A549 (cell line): ENCODE results near the gene SFI1. TPM values are rescaled to one million over a fixed set of nuclear protein-coding genes. Genes with fewer than 3 reads are reported as not detected.

Source experiments
- ATAC-seq, 2 experiments: fragments of 200-7000 bp in 1 of 2; fragments of >200 bp in 1 of 2; cut with Nextera tagmentation in 1 of 2; cut with Tn5 transposase in 1 of 2; 3 replicates each; pipeline versions ENCODE4 v1.8.0 to v1.9.1; 2018 to 2020; ENCODE audit warnings: mild to moderate bottlenecking in 1 of 2, moderate library complexity in 1 of 2
- CTCF ChIA-PET: fragments of 300-600 bp; sonication (Branson Sonifier 250); formaldehyde crosslinking; extraction: SDS; loops from one replicate; lab custom pipeline; 2021; ENCODE audit warnings: antibody characterized with exemption, inconsistent platforms; lab: Yijun Ruan, JAX
- POLR2A ChIA-PET: fragments of 350-600 bp; formaldehyde crosslinking; extraction: SDS; loops from one replicate; lab custom pipeline; 2021; ENCODE audit warnings: antibody characterized with exemption, inconsistent platforms; lab: Yijun Ruan, JAX
- DNase-seq, 2 experiments: peaks; one replicate each; pipeline versions ENCODE4 v3.0.0 to v3.0.0-alpha.2; 2011 to 2016; ENCODE audit warnings: low read depth in 1 of 2, low spot score in 1 of 2
- FAIRE-seq: peaks from 2 replicates; lab custom pipeline; 2011; peaks lifted over from hg19 to GRCh38; lab: Jason Lieb, UNC
- H3K27ac ChIP-seq, 2 experiments: fragments of >200 bp; sonication (Bioruptor Twin); formaldehyde crosslinking; 3 replicates each; pipeline ENCODE4 v1.5.1; 2016 to 2017
- H3K4me1 ChIP-seq: fragments of >200 bp; sonication (Bioruptor Twin); formaldehyde crosslinking; 3 replicates; pipeline ENCODE4 v1.6.1; 2016
- H3K4me2 ChIP-seq: fragments of >200 bp; sonication (Bioruptor Twin); formaldehyde crosslinking; 3 replicates; pipeline ENCODE4 v1.6.1; 2016
- H3K4me3 ChIP-seq: fragments of >200 bp; sonication (Bioruptor Twin); formaldehyde crosslinking; 3 replicates; pipeline ENCODE4 v1.5.1; 2016
- H3K9me3 ChIP-seq: fragments of >200 bp; sonication (Bioruptor Twin); formaldehyde crosslinking; 3 replicates; pipeline ENCODE4 v1.6.1; 2016
- CBX2 ChIP-seq: fragments of 200-600 bp; sonication (generic); IDR thresholded peaks from 2 replicates; pipeline ENCODE4 v1.6.1; 2016; ENCODE audit warnings: low read depth, mild to moderate bottlenecking, borderline replicate concordance
- CBX8 ChIP-seq: fragments of 200-600 bp; sonication (generic); IDR thresholded peaks from 2 replicates; pipeline ENCODE4 v1.6.1; 2016
- CEBPB ChIP-seq, 2 experiments: fragments of >200 bp in 1 of 2; sonication (Bioruptor Twin) in 1 of 2; formaldehyde crosslinking in 1 of 2; IDR thresholded peaks; 2 replicates each; pipeline ENCODE4 v1.6.1; 2012 to 2016
- CTCF ChIP-seq: fragments of >200 bp; sonication (Bioruptor Twin); formaldehyde crosslinking; IDR thresholded peaks from 3 replicates; pipeline ENCODE4 v1.5.1; 2016
- EHF ChIP-seq: fragments of 250-450 bp; sonication (Bioruptor Pico); IDR thresholded peaks from 2 replicates; pipeline ENCODE4 v1.5.0; 2020; ENCODE audit warnings: mild to moderate bottlenecking
- ELK1 ChIP-seq: fragments of 150-350 bp; IDR thresholded peaks from 2 replicates; pipeline ENCODE4 v1.6.1; 2014; ENCODE audit warnings: low read depth, mild to moderate bottlenecking, low read length
- EP300 ChIP-seq, 2 experiments: fragments of >200 bp; sonication (Bioruptor Twin); formaldehyde crosslinking; IDR thresholded peaks; 2 replicates in 1 of 2; 3 replicates in 1 of 2; pipeline ENCODE4 v1.6.1; 2016 to 2017
- ESRRA ChIP-seq: fragments of 150-350 bp; IDR thresholded peaks from 2 replicates; pipeline ENCODE4 v1.6.1; 2014; ENCODE audit warnings: mild to moderate bottlenecking, low read length, borderline replicate concordance
- FOSB ChIP-seq: fragments of 250-450 bp; sonication (Bioruptor Pico); IDR thresholded peaks from 2 replicates; pipeline ENCODE4 v1.5.0; 2020; ENCODE audit warnings: mild to moderate bottlenecking, moderate library complexity
- GATA3 ChIP-seq: IDR thresholded peaks from 2 replicates; pipeline ENCODE4 v1.6.1; 2012; ENCODE audit warnings: borderline replicate concordance
- HEYL ChIP-seq: fragments of 250-450 bp; sonication (Bioruptor Pico); IDR thresholded peaks from 2 replicates; pipeline ENCODE4 v1.8.0; 2021; ENCODE audit warnings: mild to moderate bottlenecking, moderate library complexity
- HOXB13 ChIP-seq: fragments of 250-450 bp; sonication (Bioruptor Pico); IDR thresholded peaks from 2 replicates; pipeline ENCODE4 v1.5.0; 2020; ENCODE audit warnings: low read depth, mild to moderate bottlenecking, moderate library complexity
- HOXB5 ChIP-seq: fragments of 250-450 bp; sonication (Bioruptor Pico); IDR thresholded peaks from 2 replicates; pipeline ENCODE4 v1.5.0; 2020; ENCODE audit warnings: mild to moderate bottlenecking, moderate library complexity
- JUN ChIP-seq, 2 experiments: fragments of >200 bp; sonication (Bioruptor Twin); formaldehyde crosslinking; IDR thresholded peaks; 2 replicates in 1 of 2; 3 replicates in 1 of 2; pipeline ENCODE4 v1.6.1; 2016 to 2017
- JUNB ChIP-seq: fragments of >200 bp; sonication (Bioruptor Twin); formaldehyde crosslinking; IDR thresholded peaks from 2 replicates; pipeline ENCODE4 v1.6.1; 2016
- KDM1A ChIP-seq: fragments of 200-600 bp; sonication (generic); IDR thresholded peaks from 2 replicates; pipeline ENCODE4 v1.6.1; 2016; ENCODE audit warnings: low read depth, mild to moderate bottlenecking
- KDM5A ChIP-seq: fragments of 200-600 bp; sonication (generic); IDR thresholded peaks from 2 replicates; pipeline ENCODE4 v1.6.1; 2016; ENCODE audit warnings: antibody characterized with exemption, mild to moderate bottlenecking
- MAFK ChIP-seq: fragments of 450-650 bp; IDR thresholded peaks from 2 replicates; pipeline ENCODE4 v1.6.1; 2014; ENCODE audit not compliant: partially characterized antibody
- MAX ChIP-seq: IDR thresholded peaks from 2 replicates; pipeline ENCODE4 v1.6.1; 2012
- MAZ ChIP-seq: fragments of 150-350 bp; IDR thresholded peaks from 2 replicates; pipeline ENCODE4 v1.6.1; 2014; ENCODE audit warnings: antibody characterized with exemption, low read depth, low read length, borderline replicate concordance
- MYC ChIP-seq: IDR thresholded peaks from 2 replicates; pipeline ENCODE4 v1.6.1; 2012; ENCODE audit warnings: mild to moderate bottlenecking, inconsistent platforms, low read length, improper control_type of control experiment, borderline replicate concordance
- NFE2L2 ChIP-seq: fragments of 150-350 bp; conservative IDR thresholded peaks from 2 replicates; pipeline ENCODE4 v1.6.1; 2014; ENCODE audit warnings: low read length
- PBX3 ChIP-seq: IDR thresholded peaks from 2 replicates; pipeline ENCODE4 v1.6.1; 2012
- POLR2A ChIP-seq: IDR thresholded peaks from 2 replicates; pipeline ENCODE4 v1.6.1; 2012; ENCODE audit warnings: mild to moderate bottlenecking, low read length
- POLR2AphosphoS2 ChIP-seq: conservative IDR thresholded peaks from 2 replicates; pipeline ENCODE4 v1.6.1; 2012; ENCODE audit warnings: low read length, improper control_type of control experiment, inconsistent platforms
- RARB ChIP-seq: fragments of 250-450 bp; sonication (Bioruptor Pico); IDR thresholded peaks from 2 replicates; pipeline ENCODE4 v1.8.0; 2021; ENCODE audit warnings: mild to moderate bottlenecking, moderate library complexity
- RCOR1 ChIP-seq: fragments of 150-350 bp; IDR thresholded peaks from 2 replicates; pipeline ENCODE4 v1.6.1; 2014; ENCODE audit warnings: antibody characterized with exemption, low read length, low read depth
- SMC3 ChIP-seq: fragments of >200 bp; sonication (Bioruptor Twin); formaldehyde crosslinking; IDR thresholded peaks from 3 replicates; pipeline ENCODE4 v1.6.1; 2018; ENCODE audit warnings: inconsistent platforms
- SREBF2 ChIP-seq: fragments of 450-650 bp; IDR thresholded peaks from 2 replicates; pipeline ENCODE4 v1.6.1; 2014; ENCODE audit warnings: mild to moderate bottlenecking, moderate library complexity
- TP53 ChIP-seq: fragments of 250-450 bp; sonication (Bioruptor Pico); IDR thresholded peaks from 2 replicates; pipeline ENCODE4 v1.5.0; 2021; ENCODE audit warnings: mild to moderate bottlenecking, moderate library complexity
- USF2 ChIP-seq: fragments of 450-650 bp; IDR thresholded peaks from 2 replicates; pipeline ENCODE4 v1.6.1; 2014; ENCODE audit warnings: antibody characterized with exemption
- ZC3H11A ChIP-seq: fragments of 450-650 bp; IDR thresholded peaks from 2 replicates; pipeline ENCODE4 v1.6.1; 2014; ENCODE audit warnings: antibody characterized with exemption, mild to moderate bottlenecking
- ZFP36 ChIP-seq: fragments of 450-650 bp; IDR thresholded peaks from 2 replicates; pipeline ENCODE4 v1.6.1; 2014; ENCODE audit warnings: borderline replicate concordance; ENCODE audit not compliant: partially characterized antibody
- WGBS: methylation state at CpG from one replicate; pipeline ENCODE4 v1.1.6; 2017; ENCODE audit errors: missing lambda C conversion rate; 5-methylcytosine and 5-hydroxymethylcytosine counted together
- polyA plus RNA-seq, 4 experiments: library from polyadenylated mRNA; depleted of rRNA in 3 of 4; stranded (reverse); fragments of >200 nt; fragmentation: RNase III in 1 of 4; extraction: RNeasy Plus Mini Kit Qiagen cat#74134 plus additional on column Dnase treatment in 1 of 4; gene quantifications; 2 replicates in 3 of 4; 3 replicates in 1 of 4; pipeline ENCODE4 v1.2.3, GENCODE V29; 2011 to 2017

SFI1 gene
- polyA plus RNA-seq, 2 of the 4 experiments (the other 2 are of a cell fraction) = 6.8 to 17.9 TPM

- FAIRE-seq = no peak
- ChIA-PET POLR2A (no interaction called here), CTCF (interaction anchor here (1.4 kb wide), 1 partner anchor 10 kb away, joined by 4 read pairs; no protein-coding TSS in a partner anchor)
- 85% methylated on average over 3 of the region's 3 CpGs for WGBS
- H3K4me2 ChIP-seq = no peak overlapping the region
- peak overlapping the region in 1 of 2 experiments; percentile 24; a peak in 1 of 6 replicates for H3K27ac ChIP-seq
- H3K9me3 ChIP-seq = no peaks in the 10 kb centered on the region
- DNase-seq = no peak
- no peak for ATAC-seq
- H3K4me3 ChIP-seq = no peak overlapping the region
- TF ChIP-seq SREBF2 (no peak), MAFK (peak; percentile 85)
- TF ChIP-seq, all 56 proteins: peak for 1
- peaks cover 6% of the 10 kb centered on the region; the same call in 1 of the 3 replicates for H3K4me1 ChIP-seq
These were observed 34.5 kb downstream of the SFI1 start for GRCh38 chr22:31530823-31531195.

GRCh38 chr22:31532060-31532459 is 35.7 kb downstream of the SFI1 start:
- CTCF ChIA-PET = no interaction called here
- no peak for FAIRE-seq

GRCh38 chr22:31533374-31533773 is 37.0 kb downstream of the SFI1 start:
- ChIA-PET CTCF (no interaction called here), POLR2A (no interaction called here)
- H3K9me3 ChIP-seq = no peaks in the 10 kb centered on the region
- 93% methylated on average over 5 of the region's 5 CpGs for WGBS
- TF ChIP-seq EP300 (IDR thresholded peaks at IDR 0.05) (no peak), ESRRA (no peak), ZC3H11A (no peak), HOXB13 (no peak), ZFP36 (no peak), NFE2L2 (no peak), TP53 (CRISPR knock-in tag) (no peak), MAX (no peak), JUNB (no peak), GATA3 (no peak), EHF (no peak), MAZ (no peak), RCOR1 (no peak), FOSB (CRISPR knock-in tag) (no peak), RARB (CRISPR knock-in tag) (no peak), CEBPB (IDR thresholded peaks at IDR 0.05) (no peak), HEYL (CRISPR knock-in tag) (no peak), CTCF (no peak), MYC (no peak)
- H3K4me3 ChIP-seq = no peak overlapping the region
- no peak overlapping the region for H3K27ac ChIP-seq
- H3K4me1 ChIP-seq = peaks cover 6% of the 10 kb centered on the region; the same call in 1 of the 3 replicates
- FAIRE-seq (no peak), ATAC-seq (no peak), DNase-seq (no peak)
- H3K4me2 ChIP-seq = no peak overlapping the region

More at GRCh38 chr22:31532060-31532459, 35.7 kb downstream of the SFI1 start:
- ATAC-seq (no peak), DNase-seq (no peak)
- Histone ChIP-seq H3K4me2 (no peak overlapping the region), H3K27ac (no peak overlapping the region), H3K4me3 (no peak overlapping the region), H3K9me3 (no peaks in the 10 kb centered on the region), H3K4me1 (peaks cover 6% of the 10 kb centered on the region; the same call in 1 of the 3 replicates)
- TF ChIP-seq ELK1 = no peak
- no peak for TF ChIP-seq ESRRA
- no peak for TF ChIP-seq TP53 (CRISPR knock-in tag)
- no peak for TF ChIP-seq SMC3
- TF ChIP-seq POLR2A = no peak
- TF ChIP-seq KDM1A = no peak
- no peak for TF ChIP-seq CBX8
- no peak for TF ChIP-seq USF2
- no peak for TF ChIP-seq KDM5A
- TF ChIP-seq HOXB5 (CRISPR knock-in tag) = no peak
- no peak for TF ChIP-seq HOXB13
- TF ChIP-seq POLR2AphosphoS2 = no peak
- no peak for TF ChIP-seq JUN (IDR thresholded peaks at IDR 0.05)
- no peak for TF ChIP-seq RCOR1
- TF ChIP-seq CBX2 = no peak
- no peak for TF ChIP-seq PBX3
- 93% methylated on average over 1 of the region's 1 CpG for WGBS
- POLR2A ChIA-PET = no interaction called here
